Measurements from ENCODE around the gene ESD.

ESD gene

DNA sequence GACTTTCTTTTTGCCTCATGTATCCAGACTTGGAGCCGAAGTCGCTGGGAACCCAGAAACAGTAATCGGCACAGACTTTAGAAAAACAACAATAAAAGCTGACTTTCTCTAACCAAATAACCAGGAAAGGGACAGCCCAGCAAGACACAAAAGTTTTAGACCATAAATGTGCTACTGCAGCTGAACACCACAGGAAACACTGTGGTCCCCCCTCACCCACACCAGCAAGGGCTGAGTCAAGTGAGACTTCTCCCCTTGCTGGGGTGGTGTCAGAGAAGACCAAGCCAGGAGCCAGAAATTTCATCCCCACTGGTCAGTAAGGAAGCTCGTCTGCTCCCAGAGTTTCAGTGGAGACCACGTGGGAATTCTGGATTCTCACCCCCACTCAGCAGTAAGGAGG is 70.6 kb downstream of the ESD start:
- no peak for TF ChIP-seq CTCF (IDR thresholded peaks at IDR 0.05)
